ENCODE results near the gene LDAH.

- no peak for TF ChIP-seq CTCF (conservative IDR thresholded peaks at IDR 0.05; ENCODE audit: low read depth, low read length)
- TF ChIP-seq EZH2 (IDR thresholded peaks at IDR 0.05; ENCODE audit: low read length, unreplicated experiment): no peak
- TF ChIP-seq EZH2phosphoT487 (IDR thresholded peaks at IDR 0.05; ENCODE audit: borderline replicate concordance, low read length): no peak
Observed at GRCh38 chr2:20862850-20863249, 39.9 kb upstream of the LDAH start.
